Measurements from ENCODE around the gene ZMIZ1.

- TF ChIP-seq, protein P1, sequence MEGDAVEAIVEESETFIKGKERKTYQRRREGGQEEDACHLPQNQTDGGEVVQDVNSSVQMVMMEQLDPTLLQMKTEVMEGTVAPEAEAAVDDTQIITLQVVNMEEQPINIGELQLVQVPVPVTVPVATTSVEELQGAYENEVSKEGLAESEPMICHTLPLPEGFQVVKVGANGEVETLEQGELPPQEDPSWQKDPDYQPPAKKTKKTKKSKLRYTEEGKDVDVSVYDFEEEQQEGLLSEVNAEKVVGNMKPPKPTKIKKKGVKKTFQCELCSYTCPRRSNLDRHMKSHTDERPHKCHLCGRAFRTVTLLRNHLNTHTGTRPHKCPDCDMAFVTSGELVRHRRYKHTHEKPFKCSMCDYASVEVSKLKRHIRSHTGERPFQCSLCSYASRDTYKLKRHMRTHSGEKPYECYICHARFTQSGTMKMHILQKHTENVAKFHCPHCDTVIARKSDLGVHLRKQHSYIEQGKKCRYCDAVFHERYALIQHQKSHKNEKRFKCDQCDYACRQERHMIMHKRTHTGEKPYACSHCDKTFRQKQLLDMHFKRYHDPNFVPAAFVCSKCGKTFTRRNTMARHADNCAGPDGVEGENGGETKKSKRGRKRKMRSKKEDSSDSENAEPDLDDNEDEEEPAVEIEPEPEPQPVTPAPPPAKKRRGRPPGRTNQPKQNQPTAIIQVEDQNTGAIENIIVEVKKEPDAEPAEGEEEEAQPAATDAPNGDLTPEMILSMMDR (IDR thresholded peaks at IDR 0.05), result no peak
- TF ChIP-seq ZFX (IDR thresholded peaks at IDR 0.05; ENCODE audit: borderline replicate concordance), result no peak
These were observed 172.8 kb downstream of the ZMIZ1 start for GRCh38 chr10:79241629-79241989.
